RWPE1 (cell line): ENCODE results near the gene HPS3.

ENCODE experiments used
- CTCF ChIA-PET: fragments of 350-600 bp; sonication (Branson Sonifier 250); formaldehyde crosslinking; extraction: SDS; loops from one replicate; lab custom pipeline; 2021; lab: Yijun Ruan, JAX
- POLR2A ChIA-PET: fragments of 400-600 bp; formaldehyde crosslinking; extraction: SDS; loops from one replicate; lab custom pipeline; 2020; ENCODE audit warnings: antibody characterized with exemption; ENCODE audit not compliant: low non-redundant PET; lab: Yijun Ruan, JAX
- DNase-seq: peaks from one replicate; pipeline ENCODE4 v3.0.0; 2012; ENCODE audit warnings: low spot score
- H3K27ac ChIP-seq: fragments of 450-650 bp; 2 replicates; pipeline ENCODE4 v1.5.1; 2017
- CTCF ChIP-seq: fragments of 450-650 bp; conservative IDR thresholded peaks from 2 replicates; pipeline ENCODE4 v1.5.1; 2017; ENCODE audit warnings: low read depth, mild to moderate bottlenecking

The HPS3 gene

GRCh38 chr3:149160754-149161300 lies 31.4 kb downstream of the HPS3 start:
- ChIA-PET POLR2A (no interaction called here), CTCF (no interaction called here)
- TF ChIP-seq CTCF: no peak
- DNase-seq: no peak
- H3K27ac ChIP-seq: no peak overlapping the region

GRCh38 chr3:149162007-149162406 lies 32.6 kb downstream of the HPS3 start:
- ChIA-PET POLR2A (interaction anchor here (0.6 kb wide), 1 partner anchor 1257 kb away, joined by 7 read pairs; no protein-coding TSS in a partner anchor), CTCF (no interaction called here)
- TF ChIP-seq CTCF: no peak
- no peak for DNase-seq
- H3K27ac ChIP-seq: no peak overlapping the region

GRCh38 chr3:149163066-149163465 lies 33.6 kb downstream of the HPS3 start:
- POLR2A ChIA-PET: no interaction called here
- H3K27ac ChIP-seq: no peak overlapping the region
- no peak for DNase-seq
- CTCF ChIA-PET: no interaction called here
- TF ChIP-seq CTCF: no peak

GRCh38 chr3:149167898-149168297 lies 38.5 kb downstream of the HPS3 start:
- POLR2A ChIA-PET: no interaction called here
- no peak for DNase-seq
- H3K27ac ChIP-seq: no peak overlapping the region
- no peak for TF ChIP-seq CTCF
- CTCF ChIA-PET: no interaction called here

GRCh38 chr3:149170672-149171071 lies 41.2 kb downstream of the HPS3 start:
- CTCF ChIA-PET: interaction anchor here (0.6 kb wide), 1 partner anchor 104 kb away, joined by 4 read pairs; no protein-coding TSS in a partner anchor
- H3K27ac ChIP-seq: no peak overlapping the region
- no peak for DNase-seq
- POLR2A ChIA-PET: no interaction called here
- TF ChIP-seq CTCF: no peak

- no peak for DNase-seq
- no peak for TF ChIP-seq CTCF
- POLR2A ChIA-PET: no interaction called here
- CTCF ChIA-PET: no interaction called here
- no peak overlapping the region for H3K27ac ChIP-seq
Measured at GRCh38 chr3:149174901-149175300, 45.5 kb downstream of the HPS3 start.
